Inflammatory macrophage treated with lipopolysaccharide for 4 hours (primary cell): ENCODE measurements around the gene CLEC2D.
"Not testable (repeated sequence)": the region's sequence is repeated elsewhere in the genome, so short reads cannot be mapped to it uniquely, and the experiment has no call there.

Experiments used
- DNase-seq: peaks from one replicate; pipeline ENCODE4 v3.0.0-alpha.2; 2020

The CLEC2D gene

DNA sequence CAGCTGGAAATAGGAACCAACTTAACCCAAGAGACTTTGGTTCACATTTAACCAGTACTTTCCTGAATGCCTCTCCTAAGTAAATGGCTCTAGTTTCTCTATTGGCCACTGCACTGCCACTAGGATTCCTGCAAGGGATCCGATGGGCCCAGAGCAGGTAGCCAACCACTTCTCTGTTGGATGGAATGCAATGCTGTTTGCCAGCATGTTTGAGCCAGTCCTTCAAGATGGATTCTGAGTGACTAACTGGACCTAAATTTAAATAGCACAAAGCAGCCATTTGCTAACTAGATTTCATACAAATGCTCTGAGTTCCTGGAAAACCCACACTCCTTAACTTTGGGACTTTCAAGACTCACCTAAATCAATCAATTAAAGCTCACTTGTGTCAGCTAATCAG lies 9.5 kb upstream of the CLEC2D start:
- no peak for DNase-seq

DNA sequence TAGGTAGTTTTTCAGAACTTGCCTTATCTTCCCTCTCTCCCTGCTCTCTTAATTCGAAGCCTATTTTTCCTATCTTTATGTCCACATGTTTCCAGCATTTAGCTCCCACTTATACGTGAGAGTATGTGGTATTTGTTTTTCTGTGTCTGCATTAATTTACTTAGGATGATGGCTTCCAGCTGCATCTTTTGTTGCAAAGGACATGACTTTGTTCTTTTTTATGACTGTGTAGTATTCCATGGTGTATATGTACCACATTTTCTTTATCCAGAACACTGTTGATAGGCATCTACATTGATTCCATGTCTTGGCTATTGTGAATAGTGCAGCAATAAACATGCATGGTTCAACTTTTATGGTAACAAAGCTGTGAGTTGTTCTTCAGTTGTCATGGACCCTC lies 7.8 kb upstream of the CLEC2D start:
- DNase-seq, result no peak

DNA sequence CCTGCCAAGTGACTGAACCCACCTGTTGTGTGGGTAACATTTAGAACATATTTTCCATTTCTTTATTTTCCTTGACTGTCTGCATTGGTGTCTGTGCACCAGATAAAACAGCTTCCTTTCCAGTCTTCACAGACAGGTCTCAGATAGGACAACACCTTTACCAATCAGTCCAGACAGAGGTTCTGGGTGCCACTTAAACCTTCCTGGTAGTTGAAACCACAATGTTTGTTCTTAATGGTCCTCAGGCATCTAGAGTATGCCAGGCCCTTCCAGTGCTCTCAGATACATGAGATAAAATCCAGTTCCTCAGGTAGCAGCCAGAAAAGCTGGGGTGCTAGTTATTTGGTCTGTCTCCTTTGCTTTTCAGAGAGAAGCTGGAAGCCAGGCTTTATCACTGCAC lies 7.0 kb upstream of the CLEC2D start:
- no peak for DNase-seq

DNA sequence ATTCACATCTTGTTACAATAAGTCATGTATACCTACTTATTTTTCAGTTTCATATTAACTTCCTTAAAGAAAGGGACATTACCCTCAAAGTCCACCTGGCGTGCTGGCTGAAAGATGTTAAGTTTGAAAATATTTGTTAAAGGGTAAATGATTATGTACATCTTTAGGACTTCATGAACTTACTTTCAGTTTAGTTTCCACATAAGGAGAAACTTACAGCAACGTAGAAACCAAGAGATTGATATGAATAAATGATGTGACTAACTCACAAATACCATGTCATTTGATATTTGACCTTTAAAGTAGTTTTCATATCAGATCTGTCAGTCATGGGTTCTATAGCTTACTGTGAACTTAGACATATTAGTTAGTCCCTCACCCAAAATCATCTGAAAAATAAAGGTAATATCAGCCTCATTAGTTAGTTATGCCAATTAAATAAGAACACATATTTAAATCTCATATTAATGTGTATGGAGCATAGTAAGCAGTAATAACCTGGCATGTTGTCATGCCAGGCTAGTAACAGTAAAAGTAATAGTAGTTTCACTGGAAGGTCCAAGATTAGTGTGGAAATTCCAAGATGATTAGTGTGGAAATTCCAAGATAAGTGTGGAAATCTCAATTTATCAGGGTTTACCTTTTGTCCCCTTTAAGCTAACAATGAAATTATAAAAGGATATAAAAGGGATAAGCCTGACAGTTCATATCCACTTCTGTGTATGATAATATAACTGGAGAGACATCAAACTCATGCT lies 1.9 kb upstream of the CLEC2D start:
- peak; percentile 68 for DNase-seq

DNA sequence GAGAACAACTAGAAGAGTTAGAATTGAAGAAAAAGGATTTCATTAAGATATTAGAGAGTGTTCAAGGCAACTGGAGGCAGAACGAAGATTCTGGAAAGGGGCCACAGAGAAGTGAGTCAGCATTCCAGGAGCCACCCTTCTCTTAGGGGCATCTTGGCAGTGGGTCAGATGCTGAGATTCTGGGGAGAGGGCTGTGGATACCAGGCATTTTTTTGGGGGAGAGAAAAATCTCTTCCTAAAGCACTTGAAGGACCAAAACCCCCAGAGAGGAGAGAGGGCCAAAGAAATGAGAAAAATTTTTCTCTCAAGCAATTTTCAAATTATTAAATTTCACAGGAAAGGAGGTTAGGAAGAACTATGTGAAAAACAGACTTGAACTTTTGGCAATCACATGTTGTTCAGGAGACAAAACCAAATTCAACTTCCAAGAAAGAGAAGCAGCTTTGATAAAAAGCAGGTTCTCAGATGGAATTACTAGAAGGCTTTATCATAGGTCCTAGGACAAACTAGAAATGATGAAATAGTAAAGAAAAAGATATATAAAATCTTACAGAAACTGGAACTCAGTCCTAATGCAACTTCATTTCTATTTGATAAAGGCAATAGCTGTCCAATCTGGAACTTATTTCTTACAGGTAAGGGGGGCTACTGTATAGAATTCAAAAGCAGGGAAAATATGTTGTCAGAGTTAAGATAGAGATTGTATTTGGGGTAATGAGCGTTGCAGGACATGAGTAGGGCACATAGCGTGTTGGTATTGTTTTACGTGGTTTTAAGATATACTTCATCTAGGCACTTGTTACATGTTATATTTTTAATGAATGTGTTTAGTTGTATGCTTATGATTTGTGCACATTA lies 1.1 kb upstream of the CLEC2D start:
- no peak for DNase-seq

DNA sequence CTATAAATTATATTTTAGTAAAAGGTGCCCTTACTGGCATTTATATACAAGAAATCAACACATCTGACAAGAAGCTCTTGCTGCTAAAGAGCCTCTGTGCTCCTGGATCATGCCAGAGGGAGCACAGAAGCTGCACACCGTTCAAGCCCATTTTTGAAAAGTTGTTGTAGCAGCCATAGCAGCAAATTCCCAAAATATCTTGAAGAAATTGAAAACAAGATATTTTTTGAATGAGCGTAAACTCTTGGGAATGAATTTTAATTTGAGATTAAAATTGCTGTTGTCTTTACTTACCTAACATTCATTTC lies 540 bp upstream of the CLEC2D start:
- no peak for DNase-seq

DNA sequence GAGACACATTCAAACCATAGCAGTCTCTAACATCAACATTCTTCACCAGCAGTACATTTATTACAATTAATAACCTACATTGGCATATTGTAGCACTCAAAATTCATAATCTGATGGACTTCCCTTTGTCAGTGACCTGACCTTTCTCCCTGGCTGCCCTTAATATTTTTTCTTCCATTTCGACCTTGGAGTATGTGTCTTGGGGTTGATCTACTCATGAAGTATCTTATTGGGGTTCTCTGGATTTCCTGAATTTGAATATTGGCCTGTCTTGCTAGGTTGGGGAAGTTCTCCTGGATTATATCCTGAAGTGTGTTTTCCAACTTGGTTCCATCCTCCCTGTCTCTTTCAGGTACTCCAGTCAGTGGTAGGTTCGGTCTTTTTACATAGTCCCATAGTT lies 2.8 kb downstream of the CLEC2D start:
- not testable (repeated sequence) for DNase-seq

DNA sequence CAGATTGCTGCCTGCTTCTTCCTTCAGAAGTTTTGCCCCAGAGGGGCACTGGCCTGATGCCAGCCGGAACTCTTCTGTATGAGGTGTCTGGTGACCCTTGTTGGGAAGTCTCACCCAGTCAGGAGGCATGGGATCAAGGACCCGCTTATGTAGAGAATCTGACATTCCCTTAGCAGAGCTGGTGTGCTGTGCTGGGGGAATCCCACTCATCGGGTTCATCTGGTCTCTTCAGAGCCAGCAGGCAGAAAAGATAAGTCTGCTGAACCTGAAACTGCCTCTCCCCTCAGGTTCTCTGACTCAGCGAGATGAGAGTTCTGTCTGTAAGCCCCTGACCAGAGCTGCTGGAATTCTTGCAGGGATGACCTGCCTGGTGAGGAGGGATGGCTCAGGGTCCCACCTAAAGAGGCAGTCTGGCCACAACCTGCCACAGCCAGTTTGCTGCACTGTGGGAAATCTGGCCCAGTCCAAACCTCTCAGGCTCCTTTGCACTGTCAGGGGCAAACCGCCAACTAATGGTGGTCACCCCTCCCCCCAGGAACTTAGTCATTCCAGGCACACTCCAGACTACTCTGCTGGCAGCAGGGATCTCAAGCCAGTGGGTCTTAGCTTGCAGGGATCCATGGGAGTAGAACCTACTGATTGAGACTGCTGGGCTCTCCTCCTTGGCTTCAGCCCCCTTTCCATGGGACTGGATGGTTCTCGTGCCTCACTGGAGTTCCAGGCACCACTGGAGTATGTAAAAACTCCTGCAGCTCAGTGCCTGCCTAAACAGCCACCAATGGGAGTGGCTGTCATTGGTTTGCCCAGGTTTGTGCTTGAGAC lies 4.1 kb downstream of the CLEC2D start:
- DNase-seq, result no peak

DNA sequence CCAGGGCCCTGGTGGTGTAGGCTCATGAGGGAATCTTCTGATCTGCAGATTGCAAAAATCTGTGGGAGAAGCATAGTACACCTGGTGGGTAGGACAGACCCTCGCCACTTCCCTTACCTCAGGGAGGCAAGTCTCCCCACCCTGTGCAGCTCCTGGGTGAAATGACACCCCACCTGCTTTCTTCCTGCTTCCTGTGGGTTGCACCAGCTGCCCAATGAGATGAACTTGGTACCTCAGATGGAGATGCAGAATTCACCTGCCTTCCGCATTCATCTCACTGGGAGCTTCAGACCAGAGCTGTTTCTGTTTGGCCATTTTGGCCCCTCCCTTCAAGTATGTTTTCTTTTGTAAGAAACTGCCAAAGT lies 4.7 kb downstream of the CLEC2D start:
- DNase-seq, result no peak

DNA sequence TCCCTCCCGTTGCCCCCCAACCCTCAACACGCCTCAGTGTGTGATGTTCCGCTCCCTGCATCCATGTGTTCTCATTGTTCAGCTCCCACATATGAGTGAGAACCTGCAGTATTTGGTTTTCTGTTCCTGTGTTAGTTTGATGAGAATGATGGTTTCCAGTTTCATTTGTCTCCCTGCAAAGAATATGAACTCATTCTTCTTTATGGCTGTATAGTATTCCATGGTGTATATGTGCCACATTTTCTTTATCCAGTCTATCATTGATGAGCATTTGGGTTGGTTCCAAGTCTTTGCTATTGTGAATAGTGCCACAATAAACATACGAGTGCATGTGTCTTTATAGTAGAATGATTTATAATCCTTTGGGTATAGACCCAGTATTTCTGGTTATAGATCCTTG lies 13.0 kb downstream of the CLEC2D start:
- not testable (repeated sequence) for DNase-seq

DNA sequence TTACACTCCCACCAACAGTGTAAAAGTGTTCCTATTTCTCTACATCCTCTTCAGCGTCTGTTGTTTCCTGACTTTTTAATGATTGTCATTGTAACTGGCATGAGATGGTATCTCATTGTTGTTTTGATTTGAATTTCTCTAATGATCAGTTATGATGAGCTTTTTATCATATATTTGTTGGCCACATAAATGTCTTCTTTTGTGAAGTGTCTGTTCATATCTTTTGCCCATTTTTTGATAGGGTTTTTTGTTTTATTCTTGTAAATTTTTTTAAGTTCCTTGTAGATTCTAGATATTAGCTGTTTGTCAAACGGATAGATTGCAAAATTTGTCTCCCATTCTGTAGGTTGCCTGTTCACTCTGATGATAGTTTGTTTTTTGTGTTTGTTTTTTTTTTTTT lies 13.4 kb downstream of the CLEC2D start:
- not testable (repeated sequence) for DNase-seq

DNA sequence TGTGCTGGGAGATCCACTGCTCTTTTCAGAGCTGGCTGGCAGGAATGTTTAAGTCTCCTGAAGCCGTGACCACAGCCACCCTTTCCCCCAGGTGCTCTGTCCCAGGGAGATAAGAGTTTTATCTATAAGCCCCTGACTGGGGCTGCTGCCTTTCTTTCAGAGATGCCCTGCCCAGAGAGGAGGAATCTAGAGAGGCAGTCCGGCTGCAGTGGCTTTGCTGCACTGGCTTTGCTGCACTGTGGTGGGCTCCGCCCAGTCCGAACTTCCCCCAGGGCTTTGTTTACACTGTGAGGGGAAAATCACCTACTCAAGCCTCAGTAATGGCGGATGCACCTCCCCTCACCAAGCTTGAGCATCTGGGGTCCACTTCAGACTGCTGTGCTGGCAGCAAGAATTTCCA lies 15.9 kb downstream of the CLEC2D start:
- not testable (repeated sequence) for DNase-seq

DNA sequence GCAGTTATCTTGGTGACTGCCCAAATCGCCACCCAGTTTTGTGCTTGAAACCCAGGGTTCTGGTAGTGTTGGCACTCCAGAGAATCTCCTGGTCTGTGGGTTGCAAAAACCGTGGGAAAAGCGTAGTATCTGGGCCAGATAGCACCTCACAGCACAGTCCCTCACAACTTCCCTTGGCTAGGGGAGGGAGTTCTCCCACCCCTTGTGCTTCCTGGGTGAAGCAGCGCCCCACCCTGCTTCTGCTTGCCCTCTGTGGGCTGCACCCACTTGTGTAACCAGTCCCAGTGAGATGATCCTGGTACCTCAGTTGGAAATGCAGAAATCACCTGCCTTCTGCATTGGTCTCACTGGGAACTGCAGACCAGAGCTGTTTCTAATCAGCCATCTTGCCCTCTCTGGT lies 16.4 kb downstream of the CLEC2D start:
- DNase-seq, result no peak

DNA sequence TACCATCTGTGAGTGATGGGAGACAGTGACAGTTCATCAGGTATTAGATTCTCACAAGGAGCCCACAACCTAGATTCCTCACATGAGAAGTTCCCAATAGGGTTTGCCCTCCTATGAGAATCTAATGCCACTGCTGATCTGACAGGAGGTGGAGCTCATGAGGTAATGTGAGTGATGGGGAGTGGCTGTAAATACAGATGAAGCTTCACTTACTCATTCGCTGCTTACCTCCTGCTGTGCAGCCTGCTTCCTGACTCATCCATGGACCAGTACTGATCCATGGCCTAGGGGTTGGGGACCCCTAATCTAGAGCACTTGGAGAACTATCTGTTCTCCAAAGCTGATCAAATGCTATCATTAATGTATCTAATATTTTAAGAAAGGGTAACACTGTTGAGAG lies 17.7 kb downstream of the CLEC2D start:
- DNase-seq, result no peak

DNA sequence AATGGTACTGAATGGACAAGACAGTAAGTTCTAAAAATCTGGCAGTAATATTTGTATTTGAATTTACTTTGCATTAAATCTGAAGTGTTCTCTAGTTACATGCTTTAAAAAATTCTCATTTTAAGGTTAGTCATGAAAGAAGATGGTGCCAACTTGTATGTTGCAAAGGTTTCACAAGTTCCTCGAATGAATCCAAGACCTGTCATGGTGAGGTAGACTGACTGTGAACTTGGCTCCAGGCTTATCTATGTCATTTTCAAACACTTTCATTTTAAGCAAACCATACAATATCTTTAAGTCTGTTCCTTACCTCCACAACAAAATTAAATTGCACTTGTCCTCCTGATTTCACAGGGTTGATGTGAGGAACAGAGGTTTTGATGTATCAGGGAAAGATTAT lies 23.4 kb downstream of the CLEC2D start:
- no peak for DNase-seq

DNA sequence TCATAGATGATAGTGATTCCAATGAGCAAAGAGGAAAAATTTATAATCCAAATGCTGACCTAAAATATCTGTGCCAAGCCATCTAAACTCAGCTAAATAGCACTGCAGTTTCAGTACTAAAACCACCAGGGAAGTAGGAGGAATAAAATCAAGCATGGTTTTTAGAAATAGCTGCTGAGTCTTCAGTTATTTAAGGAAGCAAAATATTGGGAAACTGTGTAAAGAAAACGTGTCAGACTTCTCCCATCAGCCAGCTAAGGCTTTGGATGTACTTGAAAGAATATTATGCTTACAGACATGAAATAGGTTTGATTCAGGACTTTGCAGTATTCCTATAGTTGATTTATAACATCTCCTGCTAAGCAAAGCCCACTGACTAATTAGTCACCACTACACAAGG lies 24.7 kb downstream of the CLEC2D start:
- peak; percentile 76 for DNase-seq

DNA sequence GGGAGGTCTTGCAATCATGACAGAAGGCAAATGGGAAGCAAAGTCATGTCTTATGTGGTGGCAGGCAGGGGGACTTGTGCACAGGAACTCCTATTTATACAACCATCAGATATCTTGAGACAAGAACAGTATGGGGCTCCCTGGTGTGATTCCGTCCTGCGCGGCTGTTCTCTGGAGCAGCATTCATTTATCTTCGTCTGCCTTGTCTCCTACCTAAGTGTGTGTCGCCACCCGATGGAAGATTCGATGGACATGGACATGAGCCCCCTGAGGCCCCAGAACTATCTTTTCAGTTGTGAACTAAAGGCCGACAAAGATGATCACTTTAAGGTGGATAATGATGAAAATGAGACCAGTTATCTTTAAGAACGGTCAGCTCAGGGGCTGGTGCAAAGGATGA lies 25.6 kb downstream of the CLEC2D start:
- DNase-seq, result not testable (repeated sequence)

DNA sequence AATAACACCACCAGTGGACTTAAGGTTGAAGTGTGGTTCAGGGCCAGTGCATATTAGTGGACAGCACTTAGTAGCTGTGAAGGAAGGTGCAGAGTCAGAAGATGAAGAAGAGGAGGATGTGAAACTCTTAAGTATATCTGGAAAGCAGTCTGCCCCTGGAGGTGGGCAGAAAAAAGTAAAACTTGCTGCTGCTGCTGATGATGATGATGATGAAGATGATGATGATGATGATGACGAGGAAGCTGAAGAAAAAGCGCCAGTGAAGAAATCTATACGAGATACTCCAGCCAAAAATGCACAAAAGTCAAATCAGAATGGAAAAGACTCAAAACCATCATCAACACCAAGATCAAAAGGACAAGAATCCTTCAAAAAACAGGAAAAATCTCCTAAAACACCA lies 26.1 kb downstream of the CLEC2D start:
- DNase-seq, result not testable (repeated sequence)

DNA sequence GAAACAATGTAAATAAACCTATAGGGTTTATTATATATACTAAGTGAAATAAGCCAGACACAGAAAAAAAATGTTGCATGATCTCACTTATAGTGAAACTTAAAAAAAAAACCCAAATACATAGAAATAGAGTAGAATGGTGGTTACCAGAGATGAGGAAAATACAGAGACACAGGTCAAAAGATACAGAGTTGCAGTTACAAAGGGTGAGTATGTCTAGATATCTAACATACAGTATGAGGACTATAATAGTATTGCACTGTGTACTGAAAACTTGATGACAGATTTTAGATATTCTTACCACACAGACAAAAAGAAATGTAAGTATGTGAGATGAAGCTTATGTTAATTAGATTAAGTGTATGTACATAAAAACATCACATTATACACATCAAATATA lies 28.1 kb downstream of the CLEC2D start:
- no peak for DNase-seq

DNA sequence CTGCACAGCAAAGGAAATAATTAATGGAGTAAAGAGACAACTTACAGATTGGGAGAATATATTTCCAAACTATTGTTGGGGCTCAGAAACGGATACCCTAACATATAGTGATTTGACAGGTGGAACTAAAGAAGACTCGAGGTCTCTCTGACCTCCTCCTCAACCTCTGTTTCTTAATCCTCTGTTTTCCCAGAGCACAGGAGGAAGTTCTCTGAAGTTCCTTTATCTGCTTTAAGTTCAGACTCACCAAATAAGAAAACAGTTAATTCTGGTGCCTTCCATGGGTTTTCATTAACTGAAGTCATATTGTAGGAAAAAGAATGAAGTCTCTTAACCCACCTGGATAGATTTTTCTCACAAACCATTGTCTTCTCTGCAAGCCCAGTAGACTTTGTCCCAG lies 29.2 kb downstream of the CLEC2D start:
- DNase-seq, result peak; percentile 47

DNA sequence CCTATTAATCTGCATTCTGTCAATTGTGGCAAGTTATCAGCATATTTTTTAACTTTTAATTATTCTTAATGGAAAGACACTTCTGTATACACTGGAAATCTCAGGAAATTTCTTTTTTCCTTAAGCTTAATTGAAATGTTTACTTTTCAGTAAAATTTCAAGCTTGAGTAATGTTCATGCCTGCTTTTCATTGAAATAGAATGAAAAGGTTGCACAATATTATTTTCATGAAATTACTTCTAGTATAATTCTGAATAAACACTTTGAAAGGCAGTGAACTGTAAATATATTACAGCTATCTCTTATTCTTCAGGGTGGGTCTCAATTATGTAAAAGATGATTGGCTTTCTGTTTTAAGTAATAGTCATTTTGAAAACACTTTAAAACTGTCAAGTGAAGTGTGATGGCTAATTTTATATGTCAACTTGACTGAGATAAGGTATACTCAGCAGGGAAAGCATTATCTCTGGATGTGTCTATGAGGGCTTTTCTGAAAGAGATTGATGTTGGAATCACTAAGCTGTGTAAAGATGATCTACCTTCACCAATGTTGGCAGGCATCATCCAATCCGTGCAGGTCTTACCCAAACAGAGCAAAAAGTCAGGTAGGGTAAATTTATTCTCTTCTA lies 29.9 kb downstream of the CLEC2D start:
- DNase-seq, result no peak

DNA sequence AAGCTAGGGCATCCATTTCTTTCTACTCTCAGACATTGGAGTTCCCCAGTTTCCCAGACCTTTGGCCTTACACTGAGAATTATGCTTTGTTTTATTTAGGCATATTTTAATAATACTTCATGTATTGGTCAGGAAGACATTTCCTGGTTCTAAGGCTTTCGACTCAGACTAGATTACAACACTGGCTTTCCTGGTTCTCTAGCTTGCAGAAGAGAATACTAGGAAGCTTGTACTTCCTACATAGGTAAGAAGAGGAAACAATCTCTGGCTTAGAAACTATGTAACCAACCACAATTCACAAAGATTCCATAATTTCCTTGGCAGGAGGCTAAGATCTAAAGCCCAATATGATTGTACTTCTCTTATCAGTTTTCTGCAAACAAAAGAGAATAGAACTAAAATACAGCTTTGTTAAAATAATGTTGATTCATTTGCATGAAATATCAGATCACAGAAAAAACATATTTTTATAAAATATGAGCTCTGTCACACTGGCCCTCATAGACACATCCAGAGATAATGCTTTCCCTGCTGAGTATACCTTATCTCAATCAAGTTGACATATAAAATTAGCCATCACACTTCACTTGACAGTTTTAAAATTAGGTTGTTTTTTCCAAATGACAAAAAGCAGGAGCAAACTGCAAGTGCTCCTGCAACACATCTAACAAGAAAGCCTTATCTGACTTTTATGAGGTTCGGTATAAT lies 30.5 kb downstream of the CLEC2D start:
- DNase-seq, result peak; percentile 42

DNA sequence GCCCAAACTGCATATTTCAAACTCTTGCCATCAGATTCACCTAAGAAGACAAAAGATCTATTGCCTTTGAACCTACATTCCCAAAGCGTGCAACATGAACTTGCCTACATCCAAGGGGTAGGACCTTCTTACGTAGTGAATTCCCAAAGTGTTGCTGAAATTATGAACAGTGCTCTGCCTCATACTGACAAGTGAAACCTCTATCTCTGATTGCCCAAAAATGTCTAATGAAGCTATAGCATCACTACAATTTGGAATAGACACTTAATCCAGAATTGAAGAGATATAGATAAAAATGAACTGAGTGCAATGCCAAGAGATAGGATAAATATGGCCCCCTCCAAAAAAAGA lies 31.1 kb downstream of the CLEC2D start:
- DNase-seq, result no peak
